HT1080 (cell line): ENCODE data around the gene SKP1. TPM values are rescaled to one million over a fixed set of nuclear protein-coding genes. Genes with fewer than 3 reads are reported as not detected.

Source experiments
- DNase-seq: peaks from one replicate; pipeline ENCODE4 v3.0.0-alpha.2; 2015; ENCODE audit warnings: low read depth
- small RNA-seq: library from RNA; depleted of rRNA; stranded (forward); fragments of <200 nt; gene quantifications from one replicate; pipeline ENCODE3, GENCODE V24; 2014
- total RNA-seq: library from RNA; depleted of rRNA; stranded (reverse); fragments of >200 nt; shearing (Covaris generic); gene quantifications from 2 replicates; pipeline ENCODE4 v1.2.3, GENCODE V29; 2014; rRNA removed

The SKP1 gene
- total RNA-seq, 1 experiment from 2014 or later: 289 TPM

DNA sequence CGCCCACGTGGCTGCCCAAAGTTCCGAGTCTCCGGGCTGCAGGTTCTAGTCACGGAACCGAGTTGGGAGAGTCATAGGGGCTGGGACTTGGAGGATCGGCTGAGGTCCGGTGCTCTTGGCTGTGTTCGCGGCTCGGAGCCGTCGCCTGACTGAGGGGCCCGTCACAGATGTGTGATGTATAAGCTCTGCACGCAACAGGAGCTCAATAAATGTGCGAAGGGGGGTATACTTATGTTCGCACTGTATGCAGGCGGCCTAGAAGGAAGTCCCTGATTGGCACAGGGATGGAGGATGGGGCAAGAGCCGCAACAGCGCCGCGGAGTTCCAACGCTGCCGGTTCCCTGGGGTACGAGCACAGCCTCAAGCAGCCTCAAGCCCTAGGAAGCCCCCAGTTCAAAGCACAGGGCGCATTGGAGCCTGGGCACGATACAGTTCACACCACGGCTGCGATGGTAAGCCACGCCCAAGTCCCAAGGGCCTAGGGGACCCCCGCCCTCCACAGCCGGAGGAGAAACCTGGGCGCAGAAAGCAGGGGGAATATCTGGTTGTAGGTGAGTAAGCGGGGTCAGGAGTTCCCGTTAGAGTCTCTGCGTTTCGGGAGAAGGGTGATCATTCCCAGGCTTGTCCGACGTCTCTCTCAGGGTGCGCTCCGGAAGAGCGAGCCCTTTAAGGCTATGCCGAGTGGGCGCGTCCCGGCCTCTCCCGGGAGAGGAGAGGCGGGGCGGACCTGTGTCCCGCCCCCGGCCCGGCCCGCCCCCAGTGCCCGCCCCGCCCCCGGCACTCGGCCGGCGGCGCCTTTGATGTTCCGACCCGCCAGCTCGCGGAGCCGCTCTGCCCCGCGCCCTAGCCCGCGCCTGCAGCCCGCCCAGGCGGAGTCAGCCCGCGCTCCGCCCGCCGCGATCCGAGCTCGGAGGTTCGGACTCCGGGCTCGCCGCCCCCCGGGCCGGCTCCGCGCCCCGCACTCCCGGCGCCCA lies 62.6 kb downstream of the SKP1 start, which contains the start of gene TCF7:
TCF7 (plus strand) TSS at position 780 of the 974 bp plus-strand sequence. CDS start 226 bp downstream, outside the sequence.
- DNase-seq: no peak

DNA sequence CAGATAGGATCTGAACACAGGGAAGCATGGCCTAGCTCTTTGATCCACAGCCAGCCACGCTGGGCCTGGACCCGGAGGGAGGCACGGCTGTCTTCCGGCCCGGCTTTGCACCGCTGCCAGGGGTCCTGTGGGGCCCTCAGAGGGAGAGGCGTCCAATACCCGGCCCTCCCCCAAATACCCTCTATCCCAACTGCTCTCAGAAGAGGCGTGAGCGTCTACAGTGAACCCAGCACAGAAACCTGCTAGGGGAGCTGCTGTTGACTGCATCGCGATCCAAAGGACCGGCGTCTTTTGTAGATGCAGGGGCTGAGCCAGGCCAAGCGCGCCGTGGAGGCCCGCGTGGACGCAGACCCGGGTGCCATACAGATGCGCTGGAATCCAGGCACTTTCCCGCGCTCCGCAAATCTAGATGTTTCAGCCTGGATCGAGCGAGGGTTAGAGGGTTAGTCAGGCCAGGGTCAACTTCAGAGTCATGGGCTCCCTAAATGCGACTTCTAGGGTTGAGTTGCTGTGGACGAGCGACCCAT lies 63.3 kb downstream of the SKP1 start:
- no peak for DNase-seq

DNA sequence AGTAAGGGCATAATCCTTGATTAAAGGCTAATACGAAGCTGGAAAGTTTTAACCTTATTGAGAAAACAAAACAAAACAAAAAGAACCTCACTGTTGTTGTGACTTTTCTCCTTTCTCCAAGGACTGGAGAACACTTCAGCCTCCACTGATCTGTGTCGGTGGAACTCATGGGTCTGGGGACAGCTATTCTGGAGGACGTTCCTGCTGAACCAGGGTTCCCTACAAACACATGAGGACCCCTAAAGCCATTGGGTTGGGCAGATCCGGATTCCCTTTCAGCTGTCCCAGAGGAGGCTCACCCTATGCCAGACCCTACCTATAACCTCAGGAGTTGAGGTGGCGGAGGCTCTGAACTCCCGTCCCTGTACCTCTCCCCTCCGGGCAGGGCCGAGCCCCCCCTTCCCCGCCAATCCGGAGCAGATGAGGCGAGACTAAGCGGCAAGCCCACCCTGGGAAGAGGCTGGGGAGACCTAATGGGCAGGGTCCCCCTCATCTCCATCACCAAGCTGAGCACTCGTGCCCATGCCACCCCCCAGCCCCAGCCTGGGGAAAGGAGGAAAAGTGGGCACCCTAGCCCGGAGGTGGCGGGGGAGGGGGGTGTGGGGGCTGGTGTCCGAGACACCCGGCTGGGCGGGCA lies 63.9 kb downstream of the SKP1 start:
- no peak for DNase-seq

DNA sequence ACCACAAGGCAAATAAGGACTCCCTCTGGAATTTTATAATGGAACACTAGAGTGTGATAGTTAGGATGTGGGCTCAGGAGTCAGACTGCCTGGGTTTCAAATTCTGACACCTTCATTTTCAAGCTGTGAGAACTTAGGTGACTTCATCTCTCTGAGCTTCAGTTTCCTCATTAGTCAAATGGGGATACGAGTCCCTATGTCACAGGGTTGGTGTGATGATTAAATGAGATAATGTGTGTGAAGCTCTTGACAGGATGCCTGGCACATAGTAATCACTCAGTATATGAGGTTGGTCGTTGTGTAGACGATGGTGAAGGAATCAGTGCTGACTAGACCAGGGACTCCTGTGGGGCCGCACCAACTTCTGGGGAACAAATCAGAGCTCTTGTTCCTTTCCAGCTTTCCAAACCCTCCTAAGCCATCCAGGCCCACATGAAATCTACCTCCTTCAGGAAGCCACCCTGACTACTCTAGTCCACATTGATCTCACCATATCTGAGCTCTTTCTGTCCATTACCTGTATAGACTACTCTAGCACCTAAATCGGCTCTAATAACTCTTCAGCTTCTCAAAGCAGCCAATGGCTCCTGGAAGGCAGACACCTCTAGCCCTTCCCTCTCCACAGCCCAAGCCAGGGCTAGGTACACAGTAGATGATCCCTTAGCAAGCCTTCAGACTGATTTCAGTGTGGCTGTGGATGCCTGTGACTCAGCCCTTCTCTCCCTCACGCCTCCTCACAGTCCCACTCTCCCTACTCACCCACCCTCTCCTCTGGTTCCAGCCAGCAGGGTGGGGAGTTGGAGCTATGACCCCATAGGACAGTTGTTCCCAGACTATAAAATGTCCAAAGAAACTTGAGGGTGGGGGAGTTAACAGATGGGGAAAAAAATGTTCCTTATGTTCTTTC lies 64.8 kb downstream of the SKP1 start:
- peak; percentile 18 for DNase-seq

DNA sequence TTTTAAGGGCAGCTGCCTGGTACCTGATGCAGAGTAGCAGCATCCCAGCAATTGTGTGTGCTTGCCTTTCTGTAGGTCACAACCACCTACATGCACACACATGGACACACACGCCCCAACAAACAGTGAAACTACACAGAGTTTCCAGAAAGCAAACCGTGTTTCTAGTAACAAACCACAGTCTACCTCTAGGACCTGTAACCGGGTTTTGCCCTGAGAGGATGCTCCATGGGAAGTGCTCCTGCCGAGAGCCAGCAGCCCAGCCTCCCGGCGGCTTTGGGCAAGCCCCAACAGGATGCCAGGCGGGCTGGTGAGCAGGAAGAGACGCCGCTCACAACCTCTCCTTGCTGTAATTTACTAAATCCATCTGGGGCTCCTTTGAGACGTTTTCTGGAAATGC lies 66.4 kb downstream of the SKP1 start:
- DNase-seq: no peak

DNA sequence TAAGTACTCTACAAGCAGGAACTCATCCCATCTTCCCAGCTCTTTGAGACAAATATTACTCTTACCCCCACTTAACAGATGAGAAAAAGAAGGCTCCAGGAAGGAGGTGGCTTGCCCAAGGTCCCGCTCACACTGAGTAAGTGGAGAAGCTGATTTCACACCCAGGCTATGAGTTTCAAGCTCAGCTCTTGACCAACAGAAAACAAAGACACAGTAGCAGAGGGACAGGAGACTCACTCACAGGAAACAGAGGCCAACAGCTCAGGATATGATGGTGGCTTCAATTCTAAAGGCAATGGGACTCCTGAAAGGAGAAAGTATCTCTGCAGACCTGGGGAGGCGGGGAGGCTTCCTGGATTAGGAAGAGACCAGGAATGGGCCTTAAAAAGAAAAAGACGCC lies 69.0 kb downstream of the SKP1 start:
- DNase-seq: no peak

DNA sequence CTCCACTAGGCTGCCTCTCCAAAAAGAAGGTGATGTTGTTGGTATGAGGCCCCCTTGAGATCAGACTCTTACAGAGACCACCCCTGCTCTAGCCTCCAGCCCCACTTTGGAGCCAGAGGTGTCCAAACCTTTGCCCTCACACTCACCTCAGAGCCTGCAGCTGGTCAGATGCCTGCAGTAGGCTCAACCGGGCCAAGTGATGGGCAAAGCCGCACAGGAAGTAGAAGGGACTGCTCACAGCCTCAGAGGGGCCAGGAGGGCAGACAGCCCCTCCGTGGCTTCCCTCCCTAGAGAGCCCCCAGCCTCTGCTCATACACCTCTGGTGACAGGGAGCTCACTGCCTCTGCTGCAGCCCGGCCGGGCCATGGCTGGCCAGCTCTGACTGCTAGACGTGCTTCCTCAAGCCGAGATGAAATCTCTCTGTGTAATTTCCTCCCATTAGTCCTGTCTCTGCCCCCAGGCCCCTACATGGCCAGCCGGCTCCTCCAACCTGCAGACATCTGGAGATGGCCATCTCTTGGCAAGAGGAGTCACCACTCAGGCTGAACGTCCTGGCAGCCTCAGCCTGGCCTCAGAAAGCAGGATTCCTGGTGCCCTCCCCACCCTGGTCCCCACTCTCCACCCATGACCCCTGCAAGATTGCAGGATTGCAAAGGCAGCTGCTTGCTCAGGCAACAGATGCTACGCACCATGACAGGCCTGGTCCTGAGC lies 69.6 kb downstream of the SKP1 start:
- DNase-seq: no peak

DNA sequence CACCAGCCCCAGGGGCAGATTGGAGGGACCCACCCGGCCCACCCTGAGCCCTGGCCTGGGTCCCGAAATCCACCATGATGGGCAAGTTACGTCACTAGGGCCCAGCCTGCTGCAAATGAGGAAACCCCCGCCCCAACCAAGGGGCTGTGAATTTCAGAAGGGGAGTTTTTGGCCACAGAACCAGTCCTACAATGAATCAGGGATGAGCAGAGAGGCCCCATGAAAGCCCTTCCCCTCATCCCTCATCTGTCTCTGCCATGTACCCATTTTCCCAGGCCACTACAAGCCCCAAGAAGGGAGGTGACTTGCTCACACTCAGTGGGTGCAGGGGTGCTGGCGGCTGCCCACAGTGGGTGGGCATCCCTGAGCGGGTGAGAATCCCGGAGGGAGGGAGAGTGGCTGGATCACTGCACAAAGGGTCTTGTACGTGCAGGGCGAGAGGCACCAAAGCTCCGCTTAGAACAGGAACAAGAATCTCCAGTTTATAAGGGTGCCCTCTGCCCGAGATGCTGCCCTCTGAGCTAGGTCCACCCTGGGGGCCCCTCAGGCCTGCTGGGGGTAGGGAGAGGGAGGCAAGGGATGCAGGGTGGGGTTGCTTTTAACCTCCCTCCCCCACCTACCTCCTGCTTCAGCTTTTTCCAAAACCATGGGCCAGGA lies 72.6 kb downstream of the SKP1 start:
- no peak for DNase-seq

DNA sequence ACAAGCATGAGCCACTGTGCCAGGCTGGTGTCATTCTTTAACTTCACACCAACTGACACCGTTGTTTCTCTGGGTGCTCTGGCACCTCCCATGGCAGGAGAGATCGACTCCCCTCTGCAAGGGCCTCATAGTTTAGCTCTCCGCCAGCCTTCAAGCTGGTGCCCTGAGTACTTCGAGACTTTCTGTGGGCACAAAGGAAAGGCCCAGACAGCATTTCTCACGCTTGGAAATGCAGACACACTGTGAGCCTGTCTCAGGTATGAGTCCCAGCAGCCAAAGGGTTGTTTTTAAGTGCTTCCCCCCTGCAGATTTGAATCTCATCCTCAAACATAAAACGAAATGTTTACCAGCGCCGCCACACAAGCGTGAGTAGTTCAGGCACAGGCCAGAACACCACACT lies 73.4 kb downstream of the SKP1 start:
- no peak for DNase-seq

DNA sequence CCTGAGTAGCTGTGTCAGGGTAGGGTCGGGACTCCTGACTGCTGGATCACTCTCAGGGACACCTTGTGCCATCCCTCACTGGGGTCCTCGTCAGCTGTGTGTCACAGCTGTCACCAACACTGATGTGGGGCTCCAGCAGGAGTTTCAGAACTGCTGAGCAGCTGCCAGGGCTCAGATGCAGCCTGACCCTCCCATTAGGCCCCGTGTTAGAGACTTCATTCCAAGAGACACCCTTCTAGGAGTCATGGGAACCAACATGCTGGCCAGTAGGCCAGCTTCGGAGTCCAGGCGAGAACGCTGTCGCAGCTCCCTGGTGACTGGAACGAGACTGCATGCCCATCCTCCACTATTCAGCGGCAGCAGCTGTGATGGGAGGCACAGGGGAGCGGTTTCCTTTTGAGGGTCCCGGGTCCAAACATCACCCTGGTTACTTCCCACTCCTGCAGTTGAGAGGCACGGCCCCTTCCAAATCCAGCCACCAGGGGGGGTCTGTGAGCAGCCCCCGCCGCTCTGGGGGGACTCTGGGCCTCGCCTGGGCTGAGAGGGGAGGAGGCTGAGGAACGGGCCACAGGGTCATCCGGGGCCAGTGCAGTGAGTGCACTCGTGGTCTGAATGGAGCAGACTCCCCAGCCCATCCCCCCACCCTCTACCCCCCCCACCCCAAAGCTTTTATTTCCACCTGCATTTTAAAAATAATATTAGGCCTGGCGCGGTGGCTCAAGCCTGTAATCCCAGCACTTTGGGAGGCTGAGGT lies 74.9 kb downstream of the SKP1 start:
- peak; percentile 34 for DNase-seq

DNA sequence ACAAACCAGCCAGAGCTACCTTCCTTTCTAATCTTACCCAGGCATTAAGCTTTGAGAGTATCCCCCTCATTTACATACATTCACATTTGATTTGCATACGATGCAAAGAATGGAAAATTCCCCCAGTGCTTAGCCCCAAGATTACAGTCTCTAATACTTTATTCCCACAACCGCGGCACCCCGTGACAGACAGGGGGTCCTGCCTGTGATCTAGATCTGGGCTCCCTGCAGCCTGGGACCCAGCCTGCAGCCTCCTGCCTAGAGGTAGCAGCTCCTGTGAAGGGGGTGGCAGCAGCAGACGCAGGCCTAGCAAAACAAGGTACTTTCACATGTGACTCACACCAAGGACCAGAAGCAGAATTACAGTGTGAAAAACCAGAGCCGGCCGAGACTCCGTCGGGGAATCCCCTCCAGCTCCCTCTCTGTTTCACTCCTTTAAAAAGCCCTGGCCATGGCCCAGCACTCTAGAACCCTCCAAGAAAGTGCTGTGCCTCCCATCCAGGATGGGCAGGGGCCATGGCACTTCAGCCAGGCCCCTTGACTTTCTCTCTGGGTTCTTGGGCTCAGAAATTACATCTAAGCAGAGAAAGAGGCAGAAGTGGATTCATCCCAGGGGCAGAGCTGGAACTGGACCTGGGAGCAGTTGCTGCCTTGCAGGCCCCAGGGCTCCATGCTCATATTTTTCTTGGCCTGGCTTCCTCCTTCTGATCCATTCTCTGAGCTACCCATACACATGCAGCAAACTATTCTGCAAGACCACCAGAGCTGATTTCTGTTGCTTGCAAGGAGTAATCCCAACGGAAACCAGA lies 76.3 kb downstream of the SKP1 start:
- DNase-seq: peak; percentile 72

DNA sequence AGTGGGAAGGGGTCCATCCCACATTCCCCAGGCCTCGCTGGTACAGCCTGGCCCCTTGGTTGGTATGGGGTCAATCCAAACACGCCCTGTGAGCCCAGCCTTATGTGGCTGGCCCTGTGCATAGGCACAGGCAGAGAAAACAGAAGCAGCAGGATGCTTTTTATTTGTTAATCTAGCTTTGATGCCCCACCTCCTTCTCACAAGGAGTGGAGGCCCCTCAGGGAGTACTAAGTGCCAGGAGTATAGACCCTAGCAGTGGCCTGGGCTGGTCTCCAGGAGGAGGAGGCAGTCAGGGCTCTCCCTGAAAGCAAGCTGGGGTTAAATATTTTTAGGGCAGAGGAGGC lies 76.8 kb downstream of the SKP1 start:
- DNase-seq: no peak

DNA sequence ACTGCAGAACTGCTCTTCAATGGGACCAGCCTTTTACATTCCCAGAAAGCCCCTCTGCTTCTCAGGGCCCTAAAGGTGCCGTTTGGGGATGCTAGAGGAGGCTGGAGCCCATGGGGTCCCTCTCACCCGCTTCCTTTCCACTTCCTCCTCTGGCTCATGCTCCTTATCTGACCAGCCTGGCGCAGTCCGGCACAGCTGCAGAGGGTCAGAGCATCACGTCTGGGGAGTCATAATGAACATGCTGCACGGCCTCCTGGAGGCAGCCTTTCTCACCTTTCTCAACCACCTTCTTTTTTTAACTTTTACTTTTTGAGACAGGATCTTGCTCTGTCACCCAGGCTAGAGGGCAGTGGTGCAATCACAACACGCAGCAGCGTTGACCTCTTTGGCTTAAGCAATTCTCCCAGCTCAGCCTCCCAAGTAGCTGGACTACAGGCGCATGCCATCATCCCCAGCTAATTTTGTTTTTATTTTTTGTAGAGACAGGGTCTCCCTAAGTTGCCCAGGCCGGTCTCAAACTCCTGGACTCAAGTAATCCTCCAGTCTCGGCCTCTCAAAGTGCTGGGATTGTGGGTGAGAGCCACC lies 77.4 kb downstream of the SKP1 start:
- DNase-seq: no peak

Small RNA genes lying within 50 kb of the gene (small RNA-seq; reads per million reads assigned to genes)
- gene MIR3661: not detected

Other genes with a start within 250 kb of the SKP1 start
- gene C5orf15, start 208.3 kb downstream of the SKP1 start, total RNA-seq: 57.6 and 64.7 TPM in 2 replicates
- gene VDAC1, start 172.0 kb downstream of the SKP1 start, total RNA-seq: 405 and 411 TPM in 2 replicates
- gene TCF7, start 62.3 kb downstream of the SKP1 start, total RNA-seq: not detected in 2 replicates
- gene PPP2CA, start 49.1 kb upstream of the SKP1 start, total RNA-seq: 224 and 287 TPM in 2 replicates
- gene CDKL3, start 190.2 kb upstream of the SKP1 start, total RNA-seq: 0.50 and 1.1 TPM in 2 replicates
- gene UBE2B, start 194.6 kb upstream of the SKP1 start, total RNA-seq: 17.4 and 23.3 TPM in 2 replicates
- gene CDKN2AIPNL, start 234.9 kb upstream of the SKP1 start, total RNA-seq: 81.7 and 83.0 TPM in 2 replicates